NT2/D1 (cell line): ENCODE results near the gene NR2E1.

Source experiments
- SUZ12 ChIP-seq: IDR thresholded peaks from 2 replicates; pipeline ENCODE4 v1.6.1; 2011; ENCODE audit not compliant: insufficient read length, insufficient read depth; ENCODE audit errors: extremely low read depth
- YY1 ChIP-seq: IDR thresholded peaks from 2 replicates; pipeline ENCODE4 v1.6.1; 2011; ENCODE audit not compliant: insufficient read length, insufficient read depth
- ZNF274 ChIP-seq: IDR thresholded peaks from 2 replicates; pipeline ENCODE4 v1.6.1; 2011; ENCODE audit warnings: mild to moderate bottlenecking, low read depth, low read length

DNA sequence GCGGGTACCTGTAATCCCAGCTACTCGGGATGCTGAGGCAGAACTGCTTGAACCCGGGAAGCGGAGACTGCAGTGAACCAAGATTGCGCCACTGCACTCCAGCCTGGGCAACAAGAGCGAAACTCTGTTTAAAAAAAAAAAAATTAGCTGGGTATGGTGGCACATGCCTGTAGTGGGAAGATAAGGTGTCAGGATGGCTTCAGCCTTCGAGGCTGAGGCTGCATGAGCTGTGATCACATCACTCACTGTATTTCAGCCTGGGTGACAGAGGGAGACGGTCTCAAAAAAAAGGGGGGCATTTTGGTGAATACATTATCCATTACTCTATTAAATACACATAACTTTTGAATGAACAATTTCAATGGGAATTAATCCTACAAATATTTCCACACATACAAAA, 62.6 kb downstream of the NR2E1 start:
- TF ChIP-seq YY1 (no peak), ZNF274 (no peak), SUZ12 (no peak)
